SK-N-SH (cell line): Measurements from ENCODE around the gene ZNF79. TPM values are rescaled to one million over a fixed set of nuclear protein-coding genes. Genes with fewer than 3 reads are reported as not detected.

ENCODE experiments used
- CTCF ChIA-PET: fragments of 300-600, 350-600 bp; formaldehyde crosslinking; extraction: SDS; loops from one replicate; lab custom pipeline; 2021; lab: Yijun Ruan, JAX
- POLR2A ChIA-PET: fragments of 350-600 bp; sonication (Branson Sonifier 250); formaldehyde crosslinking; extraction: SDS; loops from one replicate; lab custom pipeline; 2020; ENCODE audit warnings: antibody characterized with exemption, inconsistent platforms; lab: Yijun Ruan, JAX
- DNase-seq: peaks from one replicate; pipeline ENCODE4 v3.0.0; 2012
- H2AFZ ChIP-seq: fragments of 200-600 bp; sonication (generic); 2 replicates; pipeline ENCODE4 v1.8.1; 2016; ENCODE audit warnings: antibody characterized with exemption, mild to moderate bottlenecking, low read depth
- H3F3A ChIP-seq: fragments of 200-600 bp; sonication (generic); replicated peaks from 2 replicates; pipeline ENCODE3; 2016; ENCODE audit warnings: antibody characterized with exemption, mild to moderate bottlenecking; ENCODE audit not compliant: insufficient read depth
- H3K27ac ChIP-seq, 2 experiments: fragments of 200-500 bp in 1 of 2; fragments of 200-600 bp in 1 of 2; sonication (Bioruptor generic) in 1 of 2; sonication (generic), shearing (Covaris generic) in 1 of 2; 2 replicates each; pipeline versions ENCODE4 v1.5.1 to v1.6.1; 2014 to 2016; ENCODE audit warnings: low read depth in 2 of 2, inconsistent platforms in 1 of 2, low read length in 1 of 2, mild to moderate bottlenecking in 1 of 2, mixed read lengths in 1 of 2
- H3K27me3 ChIP-seq: fragments of 200-600 bp; sonication (generic), shearing (Covaris generic); 2 replicates; pipeline ENCODE4 v1.6.1; 2016; ENCODE audit warnings: mixed run types; ENCODE audit not compliant: insufficient read depth
- H3K36me3 ChIP-seq, 2 experiments: fragments of 200-500 bp in 1 of 2; fragments of 200-600 bp in 1 of 2; sonication (Bioruptor generic) in 1 of 2; sonication (generic) in 1 of 2; replicated peaks in 1 of 2; 2 replicates each; pipeline versions ENCODE3 to v1.5.1; 2014 to 2016; ENCODE audit warnings: low read length in 1 of 2, mild to moderate bottlenecking in 1 of 2; ENCODE audit not compliant: insufficient read depth in 2 of 2, control insufficient read depth in 1 of 2
- H3K4me1 ChIP-seq, 2 experiments: fragments of 200-500 bp in 1 of 2; fragments of 200-600 bp in 1 of 2; sonication (Bioruptor generic) in 1 of 2; sonication (generic), shearing (Covaris generic) in 1 of 2; 2 replicates each; pipeline versions ENCODE4 v1.5.1 to v1.6.1; 2014 to 2016; ENCODE audit warnings: low read depth in 1 of 2, low read length in 1 of 2, mixed run types in 1 of 2; ENCODE audit not compliant: insufficient read depth in 2 of 2, control insufficient read depth in 1 of 2
- H3K4me2 ChIP-seq: fragments of 200-600 bp; sonication (generic), shearing (Covaris generic); 2 replicates; pipeline ENCODE4 v1.6.1; 2017; ENCODE audit warnings: mixed run types
- H3K4me3 ChIP-seq, 2 experiments: fragments of 200-500 bp in 1 of 2; fragments of 200-600 bp in 1 of 2; sonication (Bioruptor generic) in 1 of 2; sonication (generic), shearing (Covaris generic) in 1 of 2; 2 replicates each; pipeline versions ENCODE4 v1.5.1 to v1.8.1; 2014 to 2016; ENCODE audit warnings: low read depth in 2 of 2, inconsistent platforms in 1 of 2, low read length in 1 of 2, mild to moderate bottlenecking in 1 of 2, mixed read lengths in 1 of 2, moderate library complexity in 1 of 2
- H3K79me2 ChIP-seq: fragments of 200-600 bp; sonication (generic); 2 replicates; pipeline ENCODE4 v1.8.1; 2017; ENCODE audit warnings: mild to moderate bottlenecking; ENCODE audit not compliant: insufficient read depth
- H3K9ac ChIP-seq: fragments of 200-600 bp; sonication (generic); 2 replicates; pipeline ENCODE4 v1.6.1; 2017; ENCODE audit warnings: mixed run types
- H3K9me2 ChIP-seq: fragments of 200-600 bp; sonication (generic); 2 replicates; pipeline ENCODE4 v1.6.1; 2017; ENCODE audit warnings: mixed run types
- H3K9me3 ChIP-seq: fragments of 200-600 bp; sonication (generic); 2 replicates; pipeline ENCODE4 v1.6.1; 2017; ENCODE audit warnings: mixed run types, mild to moderate bottlenecking, moderate library complexity
- H4K20me1 ChIP-seq: fragments of 200-600 bp; sonication (generic); 2 replicates; pipeline ENCODE4 v1.6.1; 2017; ENCODE audit warnings: mild to moderate bottlenecking, mixed run types; ENCODE audit not compliant: insufficient read depth
- CHD2 ChIP-seq: fragments of 150-350 bp; IDR thresholded peaks from 2 replicates; pipeline ENCODE4 v1.6.1; 2018; ENCODE audit warnings: low read length; ENCODE audit not compliant: partially characterized antibody
- FOXJ3 ChIP-seq: sonication (generic); formaldehyde crosslinking; IDR thresholded peaks from 2 replicates; pipeline ENCODE4 v1.5.1; 2020; ENCODE audit warnings: mild to moderate bottlenecking, missing genetic modification reagents
- GABPA ChIP-seq: IDR thresholded peaks from 2 replicates; pipeline ENCODE4 v1.4.0; 2012; ENCODE audit warnings: low read depth, mild to moderate bottlenecking
- MXI1 ChIP-seq: IDR thresholded peaks from 2 replicates; pipeline ENCODE4 v1.6.1; 2012; ENCODE audit warnings: mild to moderate bottlenecking, low read depth, low read length, improper control_type of control experiment
- NFIC ChIP-seq: IDR thresholded peaks from 2 replicates; pipeline ENCODE4 v1.4.0; 2012; ENCODE audit warnings: borderline replicate concordance
- NRF1 ChIP-seq: IDR thresholded peaks from 2 replicates; pipeline ENCODE4 v1.6.1; 2012; ENCODE audit warnings: low read depth, mild to moderate bottlenecking, low read length
- POLR2AphosphoS5 ChIP-seq: IDR thresholded peaks from 2 replicates; pipeline ENCODE4 v1.6.1; 2012; ENCODE audit warnings: low read depth, low read length
- RAD21 ChIP-seq: IDR thresholded peaks from 2 replicates; pipeline ENCODE4 v1.6.1; 2012; ENCODE audit warnings: mild to moderate bottlenecking, low read length
- RFX5 ChIP-seq: IDR thresholded peaks from 2 replicates; pipeline ENCODE4 v1.6.1; 2012; ENCODE audit warnings: mild to moderate bottlenecking, improper control_type of control experiment, low read length
- RXRA ChIP-seq: IDR thresholded peaks from 2 replicates; pipeline ENCODE4 v1.4.0; 2012; ENCODE audit warnings: low read depth, mild to moderate bottlenecking, borderline replicate concordance
- SIN3A ChIP-seq: IDR thresholded peaks from 2 replicates; pipeline ENCODE4 v1.6.1; 2012; ENCODE audit warnings: low read depth, mild to moderate bottlenecking, low read length, moderate library complexity, borderline replicate concordance
- SMC3 ChIP-seq: IDR thresholded peaks from 2 replicates; pipeline ENCODE4 v1.6.1; 2012; ENCODE audit warnings: low read depth, low read length, improper control_type of control experiment
- TCF12 ChIP-seq: IDR thresholded peaks from 2 replicates; pipeline ENCODE4 v1.4.0; 2012
- WGBS: methylation state at CpG from one replicate; pipeline ENCODE4 v1.1.6; 2017; ENCODE audit warnings: low lambda C conversion rate; 5-methylcytosine and 5-hydroxymethylcytosine counted together
- polyA plus RNA-seq, 3 experiments: library from polyadenylated mRNA; depleted of rRNA; stranded (reverse); fragments of >200 nt; gene quantifications; 2 replicates each; pipeline ENCODE4 v1.2.3, GENCODE V29; 2012
- TF ChIP-seq, protein P1 (sequence below): IDR thresholded peaks from 2 replicates; pipeline ENCODE4 v1.6.1; 2012; ENCODE audit warnings: mild to moderate bottlenecking, low read depth, low read length, moderate library complexity
- TF ChIP-seq, protein P2 (sequence below): IDR thresholded peaks from 2 replicates; pipeline ENCODE4 v1.4.0; 2012; ENCODE audit warnings: low read depth, borderline replicate concordance
- TF ChIP-seq, protein P3 (sequence below): IDR thresholded peaks from 2 replicates; pipeline ENCODE4; 2012
- TF ChIP-seq, protein P4 (sequence below): IDR thresholded peaks from 2 replicates; pipeline ENCODE4 v1.4.0; 2012; ENCODE audit warnings: low read depth
- TF ChIP-seq, protein P5 (sequence below): fragments of 200-600 bp; sonication (generic); IDR thresholded peaks from 2 replicates; pipeline ENCODE4 v1.6.1; 2017; ENCODE audit warnings: antibody characterized with exemption, mild to moderate bottlenecking, moderate library complexity
- TF ChIP-seq, protein P6 (sequence below): fragments of 150-350 bp; IDR thresholded peaks from 2 replicates; pipeline ENCODE4 v1.6.1; 2016; ENCODE audit warnings: mild to moderate bottlenecking, low read depth, low read length

The ZNF79 gene
- polyA plus RNA-seq, 1 of the 3 experiments (the other 2 are of a cell fraction), result 4.6 TPM

DNA sequence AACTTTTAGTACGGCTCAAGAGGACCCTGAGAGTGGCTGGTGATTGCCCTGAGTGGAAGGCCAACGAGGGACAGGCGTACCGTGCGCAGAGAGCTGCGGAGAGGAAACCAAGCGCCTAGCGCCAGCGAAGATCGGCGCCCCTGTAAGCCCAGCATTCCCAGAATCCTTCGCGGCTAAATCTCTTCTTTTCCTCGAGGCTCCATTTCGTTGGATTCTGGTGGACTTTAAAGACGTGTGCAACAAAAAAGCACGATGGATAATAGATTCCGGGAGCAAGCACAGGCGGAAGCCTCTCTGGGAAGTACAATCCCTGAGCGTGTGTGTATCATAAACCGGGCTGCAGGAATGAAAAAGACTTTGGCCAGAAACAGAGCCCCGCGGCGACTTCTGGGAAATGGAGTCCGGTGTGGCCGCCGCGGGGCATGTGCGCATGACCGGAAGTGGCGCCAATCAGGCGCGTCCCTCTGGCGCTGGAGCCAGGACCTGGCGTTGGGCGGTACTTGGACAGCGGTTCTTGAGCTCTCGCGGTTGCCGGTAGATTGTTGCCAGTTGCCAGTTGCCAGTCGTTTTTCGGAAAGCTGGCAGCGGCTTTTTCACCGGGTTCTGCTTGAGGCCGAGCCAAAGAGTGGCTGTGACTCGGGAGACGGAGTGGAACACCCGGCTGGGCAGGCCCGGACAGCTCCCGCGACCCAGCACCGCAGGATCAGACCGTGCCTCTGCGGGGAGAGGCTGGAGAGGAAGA, at the start of gene ZNF79 (continued):
- TF ChIP-seq, protein P1, sequence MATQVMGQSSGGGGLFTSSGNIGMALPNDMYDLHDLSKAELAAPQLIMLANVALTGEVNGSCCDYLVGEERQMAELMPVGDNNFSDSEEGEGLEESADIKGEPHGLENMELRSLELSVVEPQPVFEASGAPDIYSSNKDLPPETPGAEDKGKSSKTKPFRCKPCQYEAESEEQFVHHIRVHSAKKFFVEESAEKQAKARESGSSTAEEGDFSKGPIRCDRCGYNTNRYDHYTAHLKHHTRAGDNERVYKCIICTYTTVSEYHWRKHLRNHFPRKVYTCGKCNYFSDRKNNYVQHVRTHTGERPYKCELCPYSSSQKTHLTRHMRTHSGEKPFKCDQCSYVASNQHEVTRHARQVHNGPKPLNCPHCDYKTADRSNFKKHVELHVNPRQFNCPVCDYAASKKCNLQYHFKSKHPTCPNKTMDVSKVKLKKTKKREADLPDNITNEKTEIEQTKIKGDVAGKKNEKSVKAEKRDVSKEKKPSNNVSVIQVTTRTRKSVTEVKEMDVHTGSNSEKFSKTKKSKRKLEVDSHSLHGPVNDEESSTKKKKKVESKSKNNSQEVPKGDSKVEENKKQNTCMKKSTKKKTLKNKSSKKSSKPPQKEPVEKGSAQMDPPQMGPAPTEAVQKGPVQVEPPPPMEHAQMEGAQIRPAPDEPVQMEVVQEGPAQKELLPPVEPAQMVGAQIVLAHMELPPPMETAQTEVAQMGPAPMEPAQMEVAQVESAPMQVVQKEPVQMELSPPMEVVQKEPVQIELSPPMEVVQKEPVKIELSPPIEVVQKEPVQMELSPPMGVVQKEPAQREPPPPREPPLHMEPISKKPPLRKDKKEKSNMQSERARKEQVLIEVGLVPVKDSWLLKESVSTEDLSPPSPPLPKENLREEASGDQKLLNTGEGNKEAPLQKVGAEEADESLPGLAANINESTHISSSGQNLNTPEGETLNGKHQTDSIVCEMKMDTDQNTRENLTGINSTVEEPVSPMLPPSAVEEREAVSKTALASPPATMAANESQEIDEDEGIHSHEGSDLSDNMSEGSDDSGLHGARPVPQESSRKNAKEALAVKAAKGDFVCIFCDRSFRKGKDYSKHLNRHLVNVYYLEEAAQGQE, result peak; percentile 84
- TF ChIP-seq RFX5 (no peak), CHD2 (peak; percentile 95), NFIC (peak; percentile 63), MXI1 (peak; percentile 70; the same call in 1 of the 2 replicates), POLR2AphosphoS5 (peak; percentile 44), TCF12 (no peak), SMC3 (no peak), NRF1 (peak; percentile 67; the same call in 1 of the 2 replicates), RXRA (no peak)
- TF ChIP-seq, protein P2, sequence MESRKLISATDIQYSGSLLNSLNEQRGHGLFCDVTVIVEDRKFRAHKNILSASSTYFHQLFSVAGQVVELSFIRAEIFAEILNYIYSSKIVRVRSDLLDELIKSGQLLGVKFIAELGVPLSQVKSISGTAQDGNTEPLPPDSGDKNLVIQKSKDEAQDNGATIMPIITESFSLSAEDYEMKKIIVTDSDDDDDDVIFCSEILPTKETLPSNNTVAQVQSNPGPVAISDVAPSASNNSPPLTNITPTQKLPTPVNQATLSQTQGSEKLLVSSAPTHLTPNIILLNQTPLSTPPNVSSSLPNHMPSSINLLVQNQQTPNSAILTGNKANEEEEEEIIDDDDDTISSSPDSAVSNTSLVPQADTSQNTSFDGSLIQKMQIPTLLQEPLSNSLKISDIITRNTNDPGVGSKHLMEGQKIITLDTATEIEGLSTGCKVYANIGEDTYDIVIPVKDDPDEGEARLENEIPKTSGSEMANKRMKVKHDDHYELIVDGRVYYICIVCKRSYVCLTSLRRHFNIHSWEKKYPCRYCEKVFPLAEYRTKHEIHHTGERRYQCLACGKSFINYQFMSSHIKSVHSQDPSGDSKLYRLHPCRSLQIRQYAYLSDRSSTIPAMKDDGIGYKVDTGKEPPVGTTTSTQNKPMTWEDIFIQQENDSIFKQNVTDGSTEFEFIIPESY, result peak; percentile 87; the same call in 1 of the 2 replicates

DNA sequence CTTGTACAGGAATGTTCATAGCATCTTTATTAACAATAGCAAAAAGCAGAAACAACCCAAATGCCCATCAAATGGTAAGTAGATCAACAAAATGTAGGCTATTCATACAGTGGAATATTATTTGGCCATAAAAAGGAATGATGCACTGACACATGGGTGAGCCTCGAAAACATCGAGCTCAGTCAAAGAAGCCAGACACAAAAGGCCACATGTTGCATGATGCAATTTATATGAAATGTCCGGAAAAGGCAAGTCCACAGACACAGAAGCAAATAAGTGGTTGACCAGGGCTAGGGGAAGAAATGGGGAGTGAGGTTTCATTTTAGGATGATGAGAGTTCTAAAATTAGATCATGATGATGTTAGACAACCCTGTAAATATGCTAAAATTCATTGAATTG, 43.7 kb upstream of the ZNF79 start:
- POLR2A ChIA-PET, result no interaction called here
- Histone ChIP-seq H3K79me2 (no peaks in the 10 kb centered on the region), H3F3A (no peaks in the 10 kb centered on the region), H2AFZ (no peak overlapping the region), H3K9me2 (no peaks in the 10 kb centered on the region), H3K9me3 (no peaks in the 10 kb centered on the region)
- no peak for DNase-seq
- CTCF ChIA-PET, result no interaction called here
- TF ChIP-seq FOXJ3 (CRISPR knock-in tag) (no peak), NRF1 (no peak), RAD21 (no peak), SIN3A (no peak), GABPA (no peak), RXRA (no peak)
- TF ChIP-seq, protein P3, sequence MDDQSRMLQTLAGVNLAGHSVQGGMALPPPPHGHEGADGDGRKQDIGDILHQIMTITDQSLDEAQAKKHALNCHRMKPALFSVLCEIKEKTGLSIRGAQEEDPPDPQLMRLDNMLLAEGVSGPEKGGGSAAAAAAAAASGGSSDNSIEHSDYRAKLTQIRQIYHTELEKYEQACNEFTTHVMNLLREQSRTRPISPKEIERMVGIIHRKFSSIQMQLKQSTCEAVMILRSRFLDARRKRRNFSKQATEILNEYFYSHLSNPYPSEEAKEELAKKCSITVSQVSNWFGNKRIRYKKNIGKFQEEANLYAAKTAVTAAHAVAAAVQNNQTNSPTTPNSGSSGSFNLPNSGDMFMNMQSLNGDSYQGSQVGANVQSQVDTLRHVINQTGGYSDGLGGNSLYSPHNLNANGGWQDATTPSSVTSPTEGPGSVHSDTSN, result no peak
- TF ChIP-seq, protein P4, sequence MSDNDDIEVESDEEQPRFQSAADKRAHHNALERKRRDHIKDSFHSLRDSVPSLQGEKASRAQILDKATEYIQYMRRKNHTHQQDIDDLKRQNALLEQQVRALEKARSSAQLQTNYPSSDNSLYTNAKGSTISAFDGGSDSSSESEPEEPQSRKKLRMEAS, result no peak
- TF ChIP-seq, protein P5, sequence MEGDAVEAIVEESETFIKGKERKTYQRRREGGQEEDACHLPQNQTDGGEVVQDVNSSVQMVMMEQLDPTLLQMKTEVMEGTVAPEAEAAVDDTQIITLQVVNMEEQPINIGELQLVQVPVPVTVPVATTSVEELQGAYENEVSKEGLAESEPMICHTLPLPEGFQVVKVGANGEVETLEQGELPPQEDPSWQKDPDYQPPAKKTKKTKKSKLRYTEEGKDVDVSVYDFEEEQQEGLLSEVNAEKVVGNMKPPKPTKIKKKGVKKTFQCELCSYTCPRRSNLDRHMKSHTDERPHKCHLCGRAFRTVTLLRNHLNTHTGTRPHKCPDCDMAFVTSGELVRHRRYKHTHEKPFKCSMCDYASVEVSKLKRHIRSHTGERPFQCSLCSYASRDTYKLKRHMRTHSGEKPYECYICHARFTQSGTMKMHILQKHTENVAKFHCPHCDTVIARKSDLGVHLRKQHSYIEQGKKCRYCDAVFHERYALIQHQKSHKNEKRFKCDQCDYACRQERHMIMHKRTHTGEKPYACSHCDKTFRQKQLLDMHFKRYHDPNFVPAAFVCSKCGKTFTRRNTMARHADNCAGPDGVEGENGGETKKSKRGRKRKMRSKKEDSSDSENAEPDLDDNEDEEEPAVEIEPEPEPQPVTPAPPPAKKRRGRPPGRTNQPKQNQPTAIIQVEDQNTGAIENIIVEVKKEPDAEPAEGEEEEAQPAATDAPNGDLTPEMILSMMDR, result no peak
- TF ChIP-seq, protein P6, sequence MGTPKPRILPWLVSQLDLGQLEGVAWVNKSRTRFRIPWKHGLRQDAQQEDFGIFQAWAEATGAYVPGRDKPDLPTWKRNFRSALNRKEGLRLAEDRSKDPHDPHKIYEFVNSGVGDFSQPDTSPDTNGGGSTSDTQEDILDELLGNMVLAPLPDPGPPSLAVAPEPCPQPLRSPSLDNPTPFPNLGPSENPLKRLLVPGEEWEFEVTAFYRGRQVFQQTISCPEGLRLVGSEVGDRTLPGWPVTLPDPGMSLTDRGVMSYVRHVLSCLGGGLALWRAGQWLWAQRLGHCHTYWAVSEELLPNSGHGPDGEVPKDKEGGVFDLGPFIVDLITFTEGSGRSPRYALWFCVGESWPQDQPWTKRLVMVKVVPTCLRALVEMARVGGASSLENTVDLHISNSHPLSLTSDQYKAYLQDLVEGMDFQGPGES, result no peak
- TF ChIP-seq, all 33 proteins: peak for 0
- Histone ChIP-seq H3K9ac (no peak overlapping the region), H3K27ac (no peak overlapping the region), H3K4me3 (no peak overlapping the region), H3K36me3 (no peaks in the 10 kb centered on the region), H4K20me1 (no peaks in the 10 kb centered on the region), H3K4me1 (no peaks in the 10 kb centered on the region; a peak in 1 of 4 replicates), H3K27me3 (no peaks in the 10 kb centered on the region), H3K4me2 (no peak overlapping the region)
- 88% methylated on average over 3 of the region's 3 CpGs for WGBS
